GM13977 (cell line): ENCODE data around the gene HOXC10.

Experiments used
- DNase-seq: peaks from one replicate; pipeline ENCODE4 v3.0.0; 2012; ENCODE audit warnings: low spot score
- CTCF ChIP-seq: IDR thresholded peaks from 2 replicates; pipeline ENCODE4 v1.5.1; 2012; ENCODE audit warnings: mild to moderate bottlenecking, control low read depth; ENCODE audit not compliant: insufficient read depth; ENCODE audit errors: extremely low read depth, missing control alignments
- in situ Hi-C: fragments of 300-500 bp; cut with MboI; formaldehyde crosslinking; loops from one replicate; pipeline ENCODE4 v1.12.0; 2022; ENCODE audit warnings: low sequenced_read_pairs, low pct_unique_long_range_greater_than_20kb, mixed read lengths, inconsistent platforms; ENCODE audit not compliant: unreplicated experiment

Gene HOXC10

GRCh38 chr12:54024581-54025305, 39.8 kb downstream of the HOXC10 start:
- in situ Hi-C loops: loop anchor here (10.0 to 25.0 kb wide), 3 partner anchors 87 to 338 kb away; partner anchors contain the start of genes GPR84 and HOXC13
- DNase-seq: no peak
- no peak for TF ChIP-seq CTCF

- TF ChIP-seq CTCF: no peak
- in situ Hi-C loops: loop anchor here (10.0 to 25.0 kb wide), 2 partner anchors 88 to 169 kb away; partner anchors contain the start of gene HOXC13
- DNase-seq: no peak
Measured at GRCh38 chr12:54025499-54026405, 40.8 kb downstream of the HOXC10 start.

- DNase-seq: no peak
- in situ Hi-C loops: loop anchor here (10.0 to 25.0 kb wide), 2 partner anchors 90 to 168 kb away; partner anchors contain the start of gene HOXC13
Measured at GRCh38 chr12:54026640-54027441, 41.9 kb downstream of the HOXC10 start.

GRCh38 chr12:54027442-54027786, 42.5 kb downstream of the HOXC10 start:
- in situ Hi-C loops: loop anchor here (10.0 to 25.0 kb wide), 2 partner anchors 90 to 167 kb away; partner anchors contain the start of gene HOXC13
- no peak for TF ChIP-seq CTCF

More at GRCh38 chr12:54026640-54027441, 41.9 kb downstream of the HOXC10 start:
- no peak for TF ChIP-seq CTCF

GRCh38 chr12:54028314-54029201, 43.6 kb downstream of the HOXC10 start, which contains the start of gene HOXC6:
Gene HOXC6, plus strand, starts transcription at chr12:54028440. Its CDS starts 82 bp downstream, at chr12:54028522.
- in situ Hi-C loops: loop anchor here (10.0 to 25.0 kb wide), 2 partner anchors 91 to 166 kb away; partner anchors contain the start of gene HOXC13
- TF ChIP-seq CTCF: no peak
- DNase-seq: no peak

More at GRCh38 chr12:54027442-54027786, 42.5 kb downstream of the HOXC10 start:
- DNase-seq: no peak
